Measurements from ENCODE around the gene ZNF318.

DNA sequence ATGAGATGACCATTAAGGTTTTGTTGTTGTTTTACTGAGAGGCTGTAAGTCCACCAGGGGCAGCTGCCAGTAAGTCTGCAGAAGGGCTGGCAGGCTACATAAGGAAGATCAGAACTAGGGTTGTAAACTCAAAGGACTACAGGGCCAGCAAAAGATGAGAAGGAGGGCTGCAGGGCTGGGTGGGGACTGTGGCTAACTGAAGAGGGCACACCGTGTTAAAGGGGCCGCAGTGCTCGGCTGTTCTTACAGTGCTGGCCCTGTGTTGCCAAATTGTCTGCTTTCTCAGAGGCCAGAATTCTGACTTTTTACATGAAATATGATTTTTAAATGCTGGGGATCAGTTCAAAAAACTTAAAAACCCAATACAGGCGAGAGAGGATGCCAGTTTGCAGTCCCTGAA, 25.5 kb upstream of the ZNF318 start:
- no peak for TF ChIP-seq POLR2A (IDR thresholded peaks at IDR 0.05)
- TF ChIP-seq, protein P1, sequence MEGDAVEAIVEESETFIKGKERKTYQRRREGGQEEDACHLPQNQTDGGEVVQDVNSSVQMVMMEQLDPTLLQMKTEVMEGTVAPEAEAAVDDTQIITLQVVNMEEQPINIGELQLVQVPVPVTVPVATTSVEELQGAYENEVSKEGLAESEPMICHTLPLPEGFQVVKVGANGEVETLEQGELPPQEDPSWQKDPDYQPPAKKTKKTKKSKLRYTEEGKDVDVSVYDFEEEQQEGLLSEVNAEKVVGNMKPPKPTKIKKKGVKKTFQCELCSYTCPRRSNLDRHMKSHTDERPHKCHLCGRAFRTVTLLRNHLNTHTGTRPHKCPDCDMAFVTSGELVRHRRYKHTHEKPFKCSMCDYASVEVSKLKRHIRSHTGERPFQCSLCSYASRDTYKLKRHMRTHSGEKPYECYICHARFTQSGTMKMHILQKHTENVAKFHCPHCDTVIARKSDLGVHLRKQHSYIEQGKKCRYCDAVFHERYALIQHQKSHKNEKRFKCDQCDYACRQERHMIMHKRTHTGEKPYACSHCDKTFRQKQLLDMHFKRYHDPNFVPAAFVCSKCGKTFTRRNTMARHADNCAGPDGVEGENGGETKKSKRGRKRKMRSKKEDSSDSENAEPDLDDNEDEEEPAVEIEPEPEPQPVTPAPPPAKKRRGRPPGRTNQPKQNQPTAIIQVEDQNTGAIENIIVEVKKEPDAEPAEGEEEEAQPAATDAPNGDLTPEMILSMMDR (IDR thresholded peaks at IDR 0.05): no peak

All from ovary (tissue), 3 donors.